HCT116 (cell line): ENCODE results near the gene FHL2. TPM values are rescaled to one million over a fixed set of nuclear protein-coding genes. Genes with fewer than 3 reads are reported as not detected.

Experiments used
- ATAC-seq: fragments of 200-7000 bp; cut with Tn5 transposase; 2 replicates; pipeline ENCODE4 v1.9.1; 2020; ENCODE audit warnings: mild to moderate bottlenecking, moderate library complexity
- BruUV-seq: library from RNA; stranded (reverse); fragments of 400-500 nt; replicated peaks from 2 replicates; lab custom pipeline; 2021; lab: Mats Ljungman, UMichigan
- CTCF ChIA-PET: fragments of 300-600 bp; sonication (Branson Sonifier 250); formaldehyde crosslinking; loops from one replicate; lab custom pipeline; 2021; ENCODE audit warnings: antibody characterized with exemption; lab: Charles Lee
- POLR2A ChIA-PET: fragments of 300-600, 350-600 bp; sonication (Branson Sonifier 250); formaldehyde crosslinking; loops from one replicate; lab custom pipeline; 2021; ENCODE audit warnings: antibody characterized with exemption; lab: Charles Lee
- RAD21 ChIA-PET, 2 experiments: fragments of 300-600 bp; sonication (Branson Sonifier 250); formaldehyde crosslinking; loops; one replicate each; lab custom pipeline; 2023; ENCODE audit warnings: low total read pairs in 2 of 2; ENCODE audit not compliant: uncharacterized antibody in 2 of 2, unreplicated experiment in 2 of 2, low non-redundant PET in 1 of 2; lab: Charles Lee
- DNase-seq: peaks from one replicate; pipeline ENCODE4 v3.0.0-alpha.2; 2010; ENCODE audit warnings: low read depth, low spot score
- H2AFZ ChIP-seq: fragments of 200-600 bp; shearing (Covaris generic), sonication (generic); 2 replicates; pipeline ENCODE4 v1.6.1; 2017; ENCODE audit warnings: low read depth, mixed run types, mixed read lengths, antibody characterized with exemption, low read length; ENCODE audit not compliant: poor library complexity, severe bottlenecking
- H3K27ac ChIP-seq: 2 replicates; pipeline ENCODE4 v1.5.1; 2012; ENCODE audit warnings: low read depth, low read length
- H3K27me3 ChIP-seq: fragments of 200-600 bp; sonication (generic); 2 replicates; pipeline ENCODE4 v1.6.1; 2016; ENCODE audit warnings: mixed run types, low read length, mixed read lengths; ENCODE audit not compliant: insufficient read depth
- H3K36me3 ChIP-seq, 2 experiments: fragments of 200-500 bp in 1 of 2; fragments of 200-600 bp in 1 of 2; sonication (Bioruptor generic) in 1 of 2; sonication (generic) in 1 of 2; 2 replicates each; pipeline versions ENCODE4 v1.5.1 to v1.6.1; 2014 to 2016; ENCODE audit warnings: low read length in 2 of 2, inconsistent platforms in 1 of 2, mixed read lengths in 1 of 2, mixed run types in 1 of 2; ENCODE audit not compliant: insufficient read depth in 2 of 2, control insufficient read depth in 1 of 2
- H3K4me1 ChIP-seq, 2 experiments: fragments of 200-600 bp in 1 of 2; sonication (generic) in 1 of 2; 2 replicates each; pipeline versions ENCODE4 v1.5.1 to v1.6.1; 2012 to 2017; ENCODE audit warnings: low read length in 2 of 2, inconsistent platforms in 1 of 2, mild to moderate bottlenecking in 1 of 2, mixed read lengths in 1 of 2, mixed run types in 1 of 2, moderate library complexity in 1 of 2; ENCODE audit not compliant: insufficient read depth in 2 of 2, control insufficient read depth in 1 of 2
- H3K4me2 ChIP-seq: fragments of 200-600 bp; sonication (generic); 2 replicates; pipeline ENCODE4 v1.6.1; 2017; ENCODE audit warnings: mixed run types, low read length, mixed read lengths
- H3K4me3 ChIP-seq, 2 experiments: fragments of 200-600 bp in 1 of 2; sonication (generic) in 1 of 2; replicated peaks in 1 of 2; 2 replicates each; pipeline ENCODE4 v1.5.1; 2011 to 2016; ENCODE audit warnings: low read length in 2 of 2, control low read depth in 1 of 2, low read depth in 1 of 2, mild to moderate bottlenecking in 1 of 2, mixed read lengths in 1 of 2, mixed run types in 1 of 2
- H3K79me2 ChIP-seq: fragments of 200-600 bp; sonication (generic); 2 replicates; pipeline ENCODE4 v1.6.1; 2017; ENCODE audit warnings: mild to moderate bottlenecking, mixed run types, low read length, moderate library complexity, mixed read lengths; ENCODE audit not compliant: insufficient read depth
- H3K9ac ChIP-seq: fragments of 200-600 bp; sonication (generic); 2 replicates; pipeline ENCODE4 v1.6.1; 2016; ENCODE audit warnings: low read length, mixed read lengths
- H3K9me2 ChIP-seq: fragments of 200-600 bp; sonication (generic), shearing (Covaris generic); 2 replicates; pipeline ENCODE4 v1.6.1; 2017; ENCODE audit warnings: mixed run types, mild to moderate bottlenecking, moderate library complexity; ENCODE audit not compliant: insufficient read depth
- H3K9me3 ChIP-seq, 2 experiments: fragments of 200-500 bp in 1 of 2; fragments of 200-600 bp in 1 of 2; sonication (Bioruptor generic) in 1 of 2; sonication (generic) in 1 of 2; 2 replicates each; pipeline ENCODE4 v1.6.1; 2014 to 2017; ENCODE audit warnings: low read length in 2 of 2, mixed read lengths in 2 of 2, inconsistent platforms in 1 of 2, low read depth in 1 of 2, mild to moderate bottlenecking in 1 of 2, mixed run types in 1 of 2, moderate library complexity in 1 of 2; ENCODE audit not compliant: control insufficient read depth in 1 of 2, insufficient read depth in 1 of 2
- H4K20me1 ChIP-seq: fragments of 200-600 bp; sonication (generic), shearing (Covaris generic); 2 replicates; pipeline ENCODE4 v1.6.1; 2017; ENCODE audit warnings: mixed run types, mild to moderate bottlenecking, moderate library complexity; ENCODE audit not compliant: insufficient read depth
- CBX3 ChIP-seq: IDR thresholded peaks from 2 replicates; pipeline ENCODE4 v1.6.1; 2012; ENCODE audit warnings: low read depth
- CEBPB ChIP-seq: IDR thresholded peaks from 2 replicates; pipeline ENCODE4 v1.6.1; 2012; ENCODE audit warnings: low read depth
- EGR1 ChIP-seq: IDR thresholded peaks from 2 replicates; pipeline ENCODE4 v1.6.1; 2012; ENCODE audit warnings: low read depth
- FOSL1 ChIP-seq: IDR thresholded peaks from 2 replicates; pipeline ENCODE4 v1.6.1; 2012; ENCODE audit warnings: low read depth
- RAD21 ChIP-seq: IDR thresholded peaks from 2 replicates; pipeline ENCODE4 v1.6.1; 2012; ENCODE audit warnings: low read depth, mild to moderate bottlenecking
- SIN3A ChIP-seq: IDR thresholded peaks from 2 replicates; pipeline ENCODE4 v1.6.1; 2012; ENCODE audit warnings: low read depth
- ZFX ChIP-seq: fragments of 450-650 bp; IDR thresholded peaks from 2 replicates; pipeline ENCODE4 v1.6.1; 2017
- intact Hi-C: fragments of 100-400 bp; cut with micrococcal nuclease; formaldehyde crosslinking; loops from 2 replicates; pipeline ENCODE4 v1.10.0; 2022
- total RNA-seq: library from RNA; stranded (reverse); gene quantifications from one replicate; pipeline ENCODE4 v1.2.1, GENCODE V29; 2021; ENCODE audit not compliant: unreplicated experiment
- TF ChIP-seq, protein P1 (sequence below): IDR thresholded peaks from 2 replicates; pipeline ENCODE4 v1.6.1; 2012
- TF ChIP-seq, protein P2 (sequence below): IDR thresholded peaks from 2 replicates; pipeline ENCODE4 v1.6.1; 2011; ENCODE audit warnings: mild to moderate bottlenecking, low read length, moderate library complexity; ENCODE audit not compliant: insufficient replicate concordance; ENCODE audit errors: extremely low read depth
- TF ChIP-seq, protein P3 (sequence below): IDR thresholded peaks from 2 replicates; pipeline ENCODE4 v1.6.1; 2012

Gene FHL2
- total RNA-seq, 1 experiment from 2014 or later = 86.6 TPM

DNA sequence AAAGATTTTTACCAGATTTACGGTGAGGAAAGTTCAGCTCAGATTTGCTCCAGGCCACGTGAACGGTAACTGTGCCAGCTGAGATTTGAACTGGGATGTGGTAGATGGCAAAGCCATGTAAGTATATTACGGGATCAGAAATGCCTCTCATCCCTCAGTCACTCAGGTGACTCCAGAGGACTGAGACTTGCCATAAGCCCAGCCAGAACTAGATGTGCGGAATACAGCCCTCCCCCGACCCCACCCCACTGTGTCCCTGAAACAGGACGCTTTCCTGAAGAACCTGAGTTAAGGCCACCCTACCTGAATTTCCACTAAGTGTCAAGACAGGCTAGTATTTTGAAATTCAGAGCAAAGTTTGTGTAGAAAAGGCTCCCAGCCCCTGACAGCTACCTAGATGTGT, 1.3 kb upstream of the FHL2 start:
- Histone ChIP-seq H2AFZ (peak overlapping the region; percentile 10), H3K79me2 (peaks cover 35% of the 10 kb centered on the region), H3K4me2 (no peak overlapping the region), H3K36me3 (peaks cover 0 to 12% of the 10 kb centered on the region in 2 experiments; a peak in 2 of 4 replicates), H3K9ac (no peak overlapping the region), H3K27ac (no peak overlapping the region), H3K9me2 (no peaks in the 10 kb centered on the region), H3K4me3 (no peak overlapping the region), H3K27me3 (no peaks in the 10 kb centered on the region), H3K9me3 (no peaks in the 10 kb centered on the region), H3K4me1 (peaks cover 41 to 70% of the 10 kb centered on the region in 2 experiments), H4K20me1 (no peaks in the 10 kb centered on the region; the same call in 1 of the 2 replicates)
- BruUV-seq = no TSS peak
- ATAC-seq (no peak), DNase-seq (no peak)
- intact Hi-C loops = loop anchor here (5.0 kb wide), 1 partner anchor 63 kb away; the partner anchor contains the start of gene C2orf49
- RAD21 ChIA-PET = no interaction called here
- CTCF ChIA-PET = interaction anchor here (1.1 kb wide), 1 partner anchor 121 kb away, joined by 3 read pairs; no protein-coding TSS in a partner anchor
- TF ChIP-seq SIN3A (no peak), ZFX (no peak), EGR1 (no peak), CBX3 (no peak)
- TF ChIP-seq, protein P1, sequence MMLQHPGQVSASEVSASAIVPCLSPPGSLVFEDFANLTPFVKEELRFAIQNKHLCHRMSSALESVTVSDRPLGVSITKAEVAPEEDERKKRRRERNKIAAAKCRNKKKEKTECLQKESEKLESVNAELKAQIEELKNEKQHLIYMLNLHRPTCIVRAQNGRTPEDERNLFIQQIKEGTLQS = no peak
- POLR2A ChIA-PET = interaction anchor here (0.6 to 1.2 kb wide), 2 partner anchors 13 to 57 kb away, joined by 3 read pairs; no protein-coding TSS in a partner anchor

DNA sequence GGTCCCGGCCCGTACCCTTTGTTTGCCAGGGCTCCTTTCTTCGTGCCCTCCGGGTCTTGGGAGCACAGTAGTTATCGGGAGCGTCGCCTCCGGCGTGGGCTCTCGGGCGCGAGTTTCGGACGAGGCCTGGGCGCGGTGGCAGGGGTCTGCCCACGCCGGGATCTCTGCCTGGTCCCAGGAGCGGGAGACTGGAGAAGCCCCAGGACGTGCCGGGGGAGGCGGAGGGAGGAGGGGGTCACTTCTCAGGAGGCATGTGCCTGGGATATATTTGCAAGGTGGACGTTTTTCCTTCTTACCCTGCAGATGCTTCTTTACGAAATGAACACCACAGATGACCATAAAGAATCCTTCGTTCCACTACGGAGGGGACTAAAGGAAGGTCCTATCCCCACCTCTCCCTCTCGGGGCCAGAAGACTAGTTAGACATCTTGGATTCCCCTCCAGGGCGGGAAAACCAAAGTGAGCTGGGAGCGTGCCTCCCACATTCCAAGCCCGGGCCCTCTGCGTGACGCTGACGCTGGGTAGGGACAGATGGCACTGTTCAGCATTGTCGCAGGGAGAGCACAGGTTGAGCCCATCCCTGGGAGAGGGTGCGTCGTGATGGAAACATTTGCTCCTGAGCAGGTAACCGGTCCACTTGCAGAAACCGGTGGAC, 483 bp upstream of the FHL2 start:
- Histone ChIP-seq H3K27ac (peak overlapping the region; percentile 91; the same call in 1 of the 2 replicates), H3K4me3 (peak overlapping the region in 1 of 2 experiments; percentile 92; a peak in 1 of 4 replicates), H4K20me1 (no peaks in the 10 kb centered on the region; the same call in 1 of the 2 replicates), H2AFZ (peak overlapping the region; percentile 35), H3K9ac (peak overlapping the region; percentile 98), H3K36me3 (peaks cover 0 to 17% of the 10 kb centered on the region in 2 experiments; a peak in 2 of 4 replicates), H3K4me2 (peak overlapping the region; percentile 90), H3K4me1 (peaks cover 36 to 67% of the 10 kb centered on the region in 2 experiments), H3K9me3 (no peaks in the 10 kb centered on the region), H3K79me2 (peaks cover 43% of the 10 kb centered on the region), H3K27me3 (no peaks in the 10 kb centered on the region), H3K9me2 (no peaks in the 10 kb centered on the region)
- POLR2A ChIA-PET = interaction anchor here (1.1 to 1.2 kb wide), 2 partner anchors 14 to 58 kb away, joined by 3 to 4 read pairs; no protein-coding TSS in a partner anchor
- intact Hi-C loops = loop anchor here (1.0 kb wide), 1 partner anchor 56 kb away; no protein-coding TSS in a partner anchor
- CTCF ChIA-PET = no interaction called here
- RAD21 ChIA-PET = no interaction called here
- DNase-seq (no peak), ATAC-seq (no peak; the same call in 1 of the 2 replicates)
- TF ChIP-seq ZFX (no peak), FOSL1 (no peak), CBX3 (0 out of 2 replicates have a peak, but pooled peaks have one; percentile 36), RAD21 (no peak), CEBPB (no peak)
- TF ChIP-seq, protein P2, sequence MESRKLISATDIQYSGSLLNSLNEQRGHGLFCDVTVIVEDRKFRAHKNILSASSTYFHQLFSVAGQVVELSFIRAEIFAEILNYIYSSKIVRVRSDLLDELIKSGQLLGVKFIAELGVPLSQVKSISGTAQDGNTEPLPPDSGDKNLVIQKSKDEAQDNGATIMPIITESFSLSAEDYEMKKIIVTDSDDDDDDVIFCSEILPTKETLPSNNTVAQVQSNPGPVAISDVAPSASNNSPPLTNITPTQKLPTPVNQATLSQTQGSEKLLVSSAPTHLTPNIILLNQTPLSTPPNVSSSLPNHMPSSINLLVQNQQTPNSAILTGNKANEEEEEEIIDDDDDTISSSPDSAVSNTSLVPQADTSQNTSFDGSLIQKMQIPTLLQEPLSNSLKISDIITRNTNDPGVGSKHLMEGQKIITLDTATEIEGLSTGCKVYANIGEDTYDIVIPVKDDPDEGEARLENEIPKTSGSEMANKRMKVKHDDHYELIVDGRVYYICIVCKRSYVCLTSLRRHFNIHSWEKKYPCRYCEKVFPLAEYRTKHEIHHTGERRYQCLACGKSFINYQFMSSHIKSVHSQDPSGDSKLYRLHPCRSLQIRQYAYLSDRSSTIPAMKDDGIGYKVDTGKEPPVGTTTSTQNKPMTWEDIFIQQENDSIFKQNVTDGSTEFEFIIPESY = no peak
- TF ChIP-seq, protein P3, sequence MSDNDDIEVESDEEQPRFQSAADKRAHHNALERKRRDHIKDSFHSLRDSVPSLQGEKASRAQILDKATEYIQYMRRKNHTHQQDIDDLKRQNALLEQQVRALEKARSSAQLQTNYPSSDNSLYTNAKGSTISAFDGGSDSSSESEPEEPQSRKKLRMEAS = peak; percentile 35
- BruUV-seq = no TSS peak
